SK-N-SH treated with all-trans-retinoic acid at 6 μM for 48 hours (cell line): ENCODE data around the gene SPP1.
"Not testable (repeated sequence)": the region's sequence is repeated elsewhere in the genome, so short reads cannot be mapped to it uniquely, and the experiment has no call there.

Experiments
- ESRRG ChIP-seq: fragments of 250-450 bp; sonication (Bioruptor Pico); IDR thresholded peaks from 2 replicates; pipeline ENCODE4 v1.6.1; 2021; ENCODE audit warnings: mild to moderate bottlenecking
- TCF4 ChIP-seq: fragments of 250-450 bp; sonication (Bioruptor Pico); IDR thresholded peaks from 2 replicates; pipeline ENCODE4 v1.8.0; 2021; ENCODE audit warnings: mild to moderate bottlenecking, moderate library complexity, borderline replicate concordance
- TSHZ2 ChIP-seq: fragments of 250-450 bp; sonication (Bioruptor Pico); IDR thresholded peaks from 2 replicates; pipeline ENCODE4 v1.5.0; 2020; ENCODE audit warnings: mild to moderate bottlenecking, moderate library complexity
- ZFP3 ChIP-seq: fragments of 250-450 bp; sonication (Bioruptor Pico); IDR thresholded peaks from 2 replicates; pipeline ENCODE4 v1.5.0; 2020; ENCODE audit warnings: mild to moderate bottlenecking, moderate library complexity

- not testable (repeated sequence) for TF ChIP-seq ZFP3 (CRISPR knock-in tag); TSHZ2; ESRRG (CRISPR knock-in tag); TCF4 (CRISPR knock-in tag)
These were observed 23.7 kb downstream of the SPP1 start for GRCh38 chr4:87999191-87999691.
